CD4-positive, CD25-positive, alpha-beta regulatory T cell (primary cell): ENCODE results near the gene TPK1. TPM values are rescaled to one million over a fixed set of nuclear protein-coding genes. Genes with fewer than 3 reads are reported as not detected.

Experiments used
- ATAC-seq, 2 donors: fragments of 150-1000 bp; cut with Tn5 transposase; one replicate each; pipeline ENCODE4 v1.10.0; 2021; ENCODE audit warnings: low read depth in 2 of 2, moderate number of reproducible peaks in 2 of 2, moderate library complexity in 1 of 2
- DNase-seq, 3 donors: peaks; one replicate each; pipeline versions ENCODE4 v3.0.0 to v3.0.0-alpha.2; 2012 to 2022; ENCODE audit warnings: mixed read lengths in 1 of 3
- H3K27ac ChIP-seq: one replicate; pipeline ENCODE4 v1.7.0; 2013; ENCODE audit warnings: mild to moderate bottlenecking, low read length; ENCODE audit not compliant: insufficient read depth, poor library complexity, severe bottlenecking
- H3K27me3 ChIP-seq: one replicate; pipeline ENCODE4 v1.7.0; 2013; ENCODE audit warnings: low read length; ENCODE audit not compliant: control insufficient read depth, insufficient read depth
- H3K36me3 ChIP-seq: one replicate; pipeline ENCODE4 v1.7.0; 2013; ENCODE audit warnings: mild to moderate bottlenecking, low read length, moderate library complexity; ENCODE audit not compliant: control insufficient read depth, insufficient read depth
- H3K4me1 ChIP-seq: 2 replicates; pipeline ENCODE4 v1.7.0; 2013; ENCODE audit warnings: mild to moderate bottlenecking, low read length; ENCODE audit not compliant: insufficient read depth, control insufficient read depth, poor library complexity, severe bottlenecking
- H3K4me3 ChIP-seq: one replicate; pipeline ENCODE4 v1.7.0; 2013; ENCODE audit warnings: low read depth, mild to moderate bottlenecking, low read length, moderate library complexity
- H3K9me3 ChIP-seq, 2 experiments: 1 replicate in 1 of 2; 2 replicates in 1 of 2; pipeline ENCODE4 v1.7.0; 2013; ENCODE audit warnings: low read length in 2 of 2, mild to moderate bottlenecking in 1 of 2, moderate library complexity in 1 of 2; ENCODE audit not compliant: control insufficient read depth in 2 of 2
- H3K27ac Mint-ChIP-seq, 3 donors: one replicate each; pipeline ENCODE4 v1.8.0; 2020 to 2022; ENCODE audit warnings: mild to moderate bottlenecking in 3 of 3, mixed read lengths in 3 of 3, moderate library complexity in 2 of 3
- H3K27me3 Mint-ChIP-seq: one replicate; pipeline ENCODE4 v1.8.0; 2022; ENCODE audit warnings: mild to moderate bottlenecking, mixed read lengths
- H3K36me3 Mint-ChIP-seq: one replicate; pipeline ENCODE4 v1.8.0; 2020; ENCODE audit warnings: mixed read lengths
- H3K4me1 Mint-ChIP-seq, 4 donors: one replicate each; pipeline ENCODE4 v1.8.0; 2020 to 2022; ENCODE audit warnings: mixed read lengths in 4 of 4, mild to moderate bottlenecking in 1 of 4
- H3K4me3 Mint-ChIP-seq, 4 donors: one replicate each; pipeline ENCODE4 v1.8.0; 2020 to 2022; ENCODE audit warnings: mild to moderate bottlenecking in 4 of 4, mixed read lengths in 4 of 4, moderate library complexity in 3 of 4
- H3K9me3 Mint-ChIP-seq, 7 donors: one replicate each; pipeline ENCODE4 v1.8.0; 2020 to 2022; ENCODE audit warnings: mixed read lengths in 7 of 7, mild to moderate bottlenecking in 3 of 7, moderate library complexity in 2 of 7
- polyA plus RNA-seq, 4 donors: library from polyadenylated mRNA; unstranded; fragments of 300-500 nt; fragmentation: Illumina TruSeq; gene quantifications; one replicate each; pipeline ENCODE4 v1.2.3, GENCODE V29; 2021
- total RNA-seq: library from RNA; stranded (reverse); gene quantifications from one replicate; pipeline ENCODE4 v1.2.3, GENCODE V29; 2022

The TPK1 gene
- total and polyA plus RNA-seq, 5 donors from 2014 or later: 30.5 to 38.8 (median 31.6) TPM

- no peaks in the 10 kb centered on the region for H3K4me1 ChIP-seq
- no peak overlapping the region for H3K27ac ChIP-seq
- Mint-ChIP-seq H3K27me3 (no peaks in the 10 kb centered on the region), H3K4me3 (no peak overlapping the region), H3K27ac (no peak overlapping the region), H3K4me1 (peaks cover 0 to 5% (median 5%) of the 10 kb centered on the region in 4 donors), H3K36me3 (peaks cover 20% of the 10 kb centered on the region), H3K9me3 (peaks cover 0 to 8% (median 6%) of the 10 kb centered on the region in 7 donors)
- no peak overlapping the region for H3K4me3 ChIP-seq
- DNase-seq (no peak), ATAC-seq (no peak)
- no peaks in the 10 kb centered on the region for H3K36me3 ChIP-seq
- H3K9me3 ChIP-seq: no peaks in the 10 kb centered on the region
- no peaks in the 10 kb centered on the region for H3K27me3 ChIP-seq
Measured at GRCh38 chr7:144632724-144633123, 203.1 kb downstream of the TPK1 start.

- DNase-seq: no peak
- no peaks in the 10 kb centered on the region for H3K9me3 ChIP-seq
- no peaks in the 10 kb centered on the region for H3K4me1 ChIP-seq
- no peak overlapping the region for H3K27ac ChIP-seq
- H3K36me3 Mint-ChIP-seq: peaks cover 25% of the 10 kb centered on the region
- ATAC-seq: no peak
- H3K9me3 Mint-ChIP-seq: peaks cover 0 to 7% (median 4%) of the 10 kb centered on the region in 7 donors
- no peaks in the 10 kb centered on the region for H3K27me3 ChIP-seq
- H3K4me1 Mint-ChIP-seq: peaks cover 0 to 5% (median 5%) of the 10 kb centered on the region in 4 donors
- no peaks in the 10 kb centered on the region for H3K27me3 Mint-ChIP-seq
- no peak overlapping the region for H3K4me3 ChIP-seq
- no peak overlapping the region for H3K27ac Mint-ChIP-seq
- H3K4me3 Mint-ChIP-seq: no peak overlapping the region
- no peaks in the 10 kb centered on the region for H3K36me3 ChIP-seq
Measured at GRCh38 chr7:144629598-144629997, 206.3 kb downstream of the TPK1 start.

- DNase-seq (no peak), ATAC-seq (no peak)
- Mint-ChIP-seq H3K27me3 (no peaks in the 10 kb centered on the region), H3K4me1 (peaks cover 0 to 5% (median 5%) of the 10 kb centered on the region in 4 donors), H3K4me3 (no peak overlapping the region), H3K36me3 (peaks cover 25% of the 10 kb centered on the region), H3K9me3 (peaks cover 0 to 7% (median 4%) of the 10 kb centered on the region in 7 donors), H3K27ac (no peak overlapping the region)
- Histone ChIP-seq H3K4me1 (no peaks in the 10 kb centered on the region), H3K27me3 (no peaks in the 10 kb centered on the region), H3K9me3 (no peaks in the 10 kb centered on the region), H3K36me3 (no peaks in the 10 kb centered on the region), H3K4me3 (no peak overlapping the region), H3K27ac (no peak overlapping the region)
Measured at GRCh38 chr7:144629011-144629410, 206.8 kb downstream of the TPK1 start.

- ATAC-seq: no peak
- Mint-ChIP-seq H3K27ac (no peak overlapping the region), H3K9me3 (peaks cover 0 to 7% (median 4%) of the 10 kb centered on the region in 7 donors), H3K36me3 (peaks cover 25% of the 10 kb centered on the region), H3K27me3 (no peaks in the 10 kb centered on the region), H3K4me1 (peaks cover 0 to 5% (median 4%) of the 10 kb centered on the region in 4 donors), H3K4me3 (no peak overlapping the region)
- Histone ChIP-seq H3K27me3 (no peaks in the 10 kb centered on the region), H3K4me3 (no peak overlapping the region), H3K36me3 (no peaks in the 10 kb centered on the region), H3K9me3 (no peaks in the 10 kb centered on the region), H3K4me1 (no peaks in the 10 kb centered on the region), H3K27ac (no peak overlapping the region)
- DNase-seq: no peak
Measured at GRCh38 chr7:144628176-144628575, 207.7 kb downstream of the TPK1 start.

GRCh38 chr7:144622745-144623144 is 213.1 kb downstream of the TPK1 start:
- H3K27ac Mint-ChIP-seq: no peak overlapping the region
- no peak for ATAC-seq
- Histone ChIP-seq H3K4me3 (no peak overlapping the region), H3K27ac (no peak overlapping the region), H3K4me1 (no peaks in the 10 kb centered on the region), H3K27me3 (no peaks in the 10 kb centered on the region), H3K9me3 (no peaks in the 10 kb centered on the region), H3K36me3 (peaks cover 33% of the 10 kb centered on the region)
- peaks cover 55% of the 10 kb centered on the region for H3K36me3 Mint-ChIP-seq
- no peaks in the 10 kb centered on the region for H3K4me1 Mint-ChIP-seq
- H3K9me3 Mint-ChIP-seq: peaks cover 0 to 6% (median 2%) of the 10 kb centered on the region in 7 donors
- no peak overlapping the region for H3K4me3 Mint-ChIP-seq
- DNase-seq: no peak
- no peaks in the 10 kb centered on the region for H3K27me3 Mint-ChIP-seq

GRCh38 chr7:144606261-144606660 is 229.6 kb downstream of the TPK1 start:
- no peak overlapping the region for H3K4me3 ChIP-seq
- H3K4me1 ChIP-seq: no peaks in the 10 kb centered on the region
- Mint-ChIP-seq H3K9me3 (no peaks in the 10 kb centered on the region), H3K27ac (no peak overlapping the region), H3K27me3 (no peaks in the 10 kb centered on the region), H3K4me3 (no peak overlapping the region), H3K4me1 (peaks cover 0 to 2% (median 0%) of the 10 kb centered on the region in 4 donors), H3K36me3 (peaks cover 12% of the 10 kb centered on the region)
- no peaks in the 10 kb centered on the region for H3K9me3 ChIP-seq
- no peaks in the 10 kb centered on the region for H3K27me3 ChIP-seq
- H3K27ac ChIP-seq: no peak overlapping the region
- ATAC-seq (no peak), DNase-seq (no peak)
- H3K36me3 ChIP-seq: peaks cover 3% of the 10 kb centered on the region

GRCh38 chr7:144596953-144597352 is 238.9 kb downstream of the TPK1 start:
- H3K27ac Mint-ChIP-seq: no peak overlapping the region
- no peak for DNase-seq
- H3K4me1 ChIP-seq: no peaks in the 10 kb centered on the region
- peaks cover 3 to 30% (median 16%) of the 10 kb centered on the region in 7 donors for H3K9me3 Mint-ChIP-seq
- H3K27ac ChIP-seq: no peak overlapping the region
- H3K36me3 ChIP-seq: no peaks in the 10 kb centered on the region
- ATAC-seq: no peak
- H3K4me3 Mint-ChIP-seq: no peak overlapping the region
- H3K4me1 Mint-ChIP-seq: no peaks in the 10 kb centered on the region
- peaks cover 57% of the 10 kb centered on the region for H3K36me3 Mint-ChIP-seq
- H3K27me3 ChIP-seq: no peaks in the 10 kb centered on the region
- H3K27me3 Mint-ChIP-seq: no peaks in the 10 kb centered on the region
- no peak overlapping the region for H3K4me3 ChIP-seq
- peaks cover 11 to 17% of the 10 kb centered on the region in 2 experiments for H3K9me3 ChIP-seq

GRCh38 chr7:144594580-144594979 is 241.3 kb downstream of the TPK1 start:
- H3K4me1 Mint-ChIP-seq: no peaks in the 10 kb centered on the region
- H3K27me3 ChIP-seq: no peaks in the 10 kb centered on the region
- no peak overlapping the region for H3K4me3 ChIP-seq
- no peak for DNase-seq
- H3K9me3 ChIP-seq: peaks cover 11 to 17% of the 10 kb centered on the region in 2 experiments
- H3K36me3 Mint-ChIP-seq: peaks cover 61% of the 10 kb centered on the region
- H3K27ac ChIP-seq: no peak overlapping the region
- H3K27me3 Mint-ChIP-seq: no peaks in the 10 kb centered on the region
- ATAC-seq: no peak
- H3K4me1 ChIP-seq: no peaks in the 10 kb centered on the region
- peaks cover 2% of the 10 kb centered on the region for H3K36me3 ChIP-seq
- peaks cover 3 to 30% (median 16%) of the 10 kb centered on the region in 7 donors for H3K9me3 Mint-ChIP-seq
- H3K4me3 Mint-ChIP-seq: no peak overlapping the region
- H3K27ac Mint-ChIP-seq: no peak overlapping the region
